SU-DHL-6 (cell line): Measurements from ENCODE around the gene CASK.

ENCODE experiments used
- EZH2phosphoT487 ChIP-seq: fragments of 200-600 bp; sonication (generic), shearing (Covaris generic); conservative IDR thresholded peaks from 2 replicates; pipeline ENCODE4 v1.6.1; 2018; ENCODE audit warnings: mild to moderate bottlenecking, antibody characterized with exemption, low read length, moderate library complexity, mixed read lengths
- TF ChIP-seq, protein P1 (sequence below): fragments of 200-600 bp; sonication (generic); IDR thresholded peaks from one replicate; pipeline ENCODE4 v1.5.1; 2017; ENCODE audit warnings: antibody characterized with exemption, mild to moderate bottlenecking, low read length, moderate library complexity; ENCODE audit not compliant: insufficient read depth, poor library complexity, severe bottlenecking

DNA sequence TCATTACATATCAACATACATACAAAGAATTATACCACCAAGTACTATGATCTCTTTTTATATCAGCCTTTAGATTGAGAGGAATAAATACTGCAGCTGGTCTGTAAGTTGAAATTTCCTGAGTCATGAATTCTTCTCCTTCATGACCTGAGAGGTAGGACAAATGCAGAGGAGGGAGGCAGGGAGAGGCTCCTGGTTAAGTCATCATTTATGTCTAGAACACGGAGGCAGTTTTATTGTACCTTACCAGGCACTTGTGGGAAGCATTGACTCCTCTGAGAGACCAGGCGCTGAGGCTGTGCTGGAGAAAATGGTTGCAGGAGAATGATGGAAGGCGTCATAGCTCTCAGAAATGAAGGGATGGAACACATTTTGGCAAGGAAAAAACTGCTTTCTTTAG, 12.5 kb upstream of the CASK start:
- TF ChIP-seq, protein P1, sequence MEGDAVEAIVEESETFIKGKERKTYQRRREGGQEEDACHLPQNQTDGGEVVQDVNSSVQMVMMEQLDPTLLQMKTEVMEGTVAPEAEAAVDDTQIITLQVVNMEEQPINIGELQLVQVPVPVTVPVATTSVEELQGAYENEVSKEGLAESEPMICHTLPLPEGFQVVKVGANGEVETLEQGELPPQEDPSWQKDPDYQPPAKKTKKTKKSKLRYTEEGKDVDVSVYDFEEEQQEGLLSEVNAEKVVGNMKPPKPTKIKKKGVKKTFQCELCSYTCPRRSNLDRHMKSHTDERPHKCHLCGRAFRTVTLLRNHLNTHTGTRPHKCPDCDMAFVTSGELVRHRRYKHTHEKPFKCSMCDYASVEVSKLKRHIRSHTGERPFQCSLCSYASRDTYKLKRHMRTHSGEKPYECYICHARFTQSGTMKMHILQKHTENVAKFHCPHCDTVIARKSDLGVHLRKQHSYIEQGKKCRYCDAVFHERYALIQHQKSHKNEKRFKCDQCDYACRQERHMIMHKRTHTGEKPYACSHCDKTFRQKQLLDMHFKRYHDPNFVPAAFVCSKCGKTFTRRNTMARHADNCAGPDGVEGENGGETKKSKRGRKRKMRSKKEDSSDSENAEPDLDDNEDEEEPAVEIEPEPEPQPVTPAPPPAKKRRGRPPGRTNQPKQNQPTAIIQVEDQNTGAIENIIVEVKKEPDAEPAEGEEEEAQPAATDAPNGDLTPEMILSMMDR: no peak
- no peak for TF ChIP-seq EZH2phosphoT487
